RWPE2 (cell line): ENCODE data around the gene TMEM236.

Experiments used
- ATAC-seq: fragments of 200-7000 bp; cut with Tn5 transposase; 3 replicates; pipeline ENCODE4 v1.9.1; 2021; ENCODE audit warnings: low read depth
- DNase-seq: peaks from one replicate; pipeline ENCODE4 v3.0.0-alpha.2; 2020; ENCODE audit warnings: low spot score
- H3K27ac ChIP-seq: fragments of 450-650 bp; 2 replicates; pipeline ENCODE4 v1.5.1; 2017; ENCODE audit warnings: mild to moderate bottlenecking; ENCODE audit not compliant: poor library complexity, severe bottlenecking
- H3K27me3 ChIP-seq: fragments of 250-450 bp; sonication (Bioruptor Pico); 2 replicates; pipeline ENCODE4 v1.5.1; 2021; ENCODE audit warnings: mild to moderate bottlenecking, moderate library complexity; ENCODE audit not compliant: insufficient read depth, poor library complexity, severe bottlenecking
- H3K36me3 ChIP-seq: fragments of 250-450 bp; sonication (Bioruptor Pico); 2 replicates; pipeline ENCODE4 v1.5.1; 2020; ENCODE audit warnings: low read depth, mild to moderate bottlenecking, moderate library complexity
- H3K4me1 ChIP-seq: fragments of 250-450 bp; sonication (Bioruptor Pico); 2 replicates; pipeline ENCODE4 v1.5.1; 2021; ENCODE audit warnings: mild to moderate bottlenecking, moderate library complexity; ENCODE audit not compliant: insufficient read depth, poor library complexity, severe bottlenecking
- H3K4me3 ChIP-seq: fragments of 250-450 bp; sonication (Bioruptor Pico); 2 replicates; pipeline ENCODE4 v1.5.1; 2021; ENCODE audit warnings: mild to moderate bottlenecking, moderate library complexity; ENCODE audit not compliant: severe bottlenecking
- H3K9me3 ChIP-seq: fragments of 250-450 bp; sonication (Bioruptor Pico); 2 replicates; pipeline ENCODE4 v1.5.1; 2021; ENCODE audit warnings: mild to moderate bottlenecking, moderate library complexity; ENCODE audit not compliant: severe bottlenecking
- TF ChIP-seq, protein P1 (sequence below): fragments of 450-650 bp; IDR thresholded peaks from one replicate; pipeline ENCODE4 v1.5.1; 2017; ENCODE audit warnings: mild to moderate bottlenecking, moderate library complexity; ENCODE audit not compliant: poor library complexity, severe bottlenecking

Gene TMEM236

GRCh38 chr10:17789396-17789795 is 37.4 kb downstream of the TMEM236 start:
- DNase-seq (no peak), ATAC-seq (no peak)
- TF ChIP-seq, protein P1, sequence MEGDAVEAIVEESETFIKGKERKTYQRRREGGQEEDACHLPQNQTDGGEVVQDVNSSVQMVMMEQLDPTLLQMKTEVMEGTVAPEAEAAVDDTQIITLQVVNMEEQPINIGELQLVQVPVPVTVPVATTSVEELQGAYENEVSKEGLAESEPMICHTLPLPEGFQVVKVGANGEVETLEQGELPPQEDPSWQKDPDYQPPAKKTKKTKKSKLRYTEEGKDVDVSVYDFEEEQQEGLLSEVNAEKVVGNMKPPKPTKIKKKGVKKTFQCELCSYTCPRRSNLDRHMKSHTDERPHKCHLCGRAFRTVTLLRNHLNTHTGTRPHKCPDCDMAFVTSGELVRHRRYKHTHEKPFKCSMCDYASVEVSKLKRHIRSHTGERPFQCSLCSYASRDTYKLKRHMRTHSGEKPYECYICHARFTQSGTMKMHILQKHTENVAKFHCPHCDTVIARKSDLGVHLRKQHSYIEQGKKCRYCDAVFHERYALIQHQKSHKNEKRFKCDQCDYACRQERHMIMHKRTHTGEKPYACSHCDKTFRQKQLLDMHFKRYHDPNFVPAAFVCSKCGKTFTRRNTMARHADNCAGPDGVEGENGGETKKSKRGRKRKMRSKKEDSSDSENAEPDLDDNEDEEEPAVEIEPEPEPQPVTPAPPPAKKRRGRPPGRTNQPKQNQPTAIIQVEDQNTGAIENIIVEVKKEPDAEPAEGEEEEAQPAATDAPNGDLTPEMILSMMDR, result no peak
- H3K27ac ChIP-seq, result no peak overlapping the region
- H3K36me3 ChIP-seq, result no peaks in the 10 kb centered on the region
- H3K4me1 ChIP-seq, result peaks cover 19% of the 10 kb centered on the region
- no peaks in the 10 kb centered on the region for H3K9me3 ChIP-seq
- H3K27me3 ChIP-seq, result no peaks in the 10 kb centered on the region
- H3K4me3 ChIP-seq, result no peak overlapping the region

DNA sequence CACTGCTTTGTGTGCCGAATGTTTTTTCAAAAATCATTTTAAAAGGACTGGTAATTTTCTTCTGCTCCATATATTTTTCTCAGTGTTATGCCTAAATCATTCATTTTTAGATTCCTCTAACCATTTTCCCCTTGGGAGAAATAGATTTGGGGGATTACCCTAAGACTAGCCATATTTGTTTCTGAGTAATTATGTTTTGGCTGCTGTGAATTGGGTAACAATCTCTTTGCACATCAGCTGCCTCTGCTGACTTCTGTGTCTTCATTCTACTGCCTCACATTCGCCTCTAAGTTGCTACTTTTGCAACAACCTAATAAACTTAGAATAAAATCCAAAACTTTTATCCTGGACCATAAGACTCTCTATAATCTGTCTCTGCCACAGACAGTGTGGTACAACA is 38.6 kb downstream of the TMEM236 start:
- no peak for ATAC-seq
- no peak for DNase-seq
- H3K4me1 ChIP-seq, result peaks cover 9% of the 10 kb centered on the region
- H3K27me3 ChIP-seq, result no peaks in the 10 kb centered on the region
- no peak overlapping the region for H3K27ac ChIP-seq
- H3K36me3 ChIP-seq, result no peaks in the 10 kb centered on the region
- H3K9me3 ChIP-seq, result no peaks in the 10 kb centered on the region
- no peak overlapping the region for H3K4me3 ChIP-seq
- TF ChIP-seq, protein P1, result no peak

DNA sequence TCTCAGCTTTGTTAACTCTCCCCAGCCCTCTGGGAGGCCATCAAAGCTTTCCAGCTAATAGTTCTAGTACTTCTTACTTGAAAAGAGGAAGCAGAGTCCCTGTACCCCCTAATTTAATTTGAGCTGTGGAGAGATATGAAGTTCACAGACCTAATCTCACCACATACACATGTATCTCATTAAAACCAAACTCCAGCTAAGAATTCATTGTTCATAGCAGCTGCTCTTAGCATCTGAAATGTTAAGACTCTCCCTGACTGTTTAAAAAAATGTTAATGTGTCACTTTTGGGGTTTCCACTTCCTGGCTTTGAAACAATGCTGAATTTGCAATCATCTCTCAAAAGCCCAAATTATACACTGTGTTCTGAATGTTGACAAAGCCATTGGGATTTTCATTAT is 41.0 kb downstream of the TMEM236 start:
- TF ChIP-seq, protein P1, result no peak
- DNase-seq, result no peak
- no peaks in the 10 kb centered on the region for H3K27me3 ChIP-seq

DNA sequence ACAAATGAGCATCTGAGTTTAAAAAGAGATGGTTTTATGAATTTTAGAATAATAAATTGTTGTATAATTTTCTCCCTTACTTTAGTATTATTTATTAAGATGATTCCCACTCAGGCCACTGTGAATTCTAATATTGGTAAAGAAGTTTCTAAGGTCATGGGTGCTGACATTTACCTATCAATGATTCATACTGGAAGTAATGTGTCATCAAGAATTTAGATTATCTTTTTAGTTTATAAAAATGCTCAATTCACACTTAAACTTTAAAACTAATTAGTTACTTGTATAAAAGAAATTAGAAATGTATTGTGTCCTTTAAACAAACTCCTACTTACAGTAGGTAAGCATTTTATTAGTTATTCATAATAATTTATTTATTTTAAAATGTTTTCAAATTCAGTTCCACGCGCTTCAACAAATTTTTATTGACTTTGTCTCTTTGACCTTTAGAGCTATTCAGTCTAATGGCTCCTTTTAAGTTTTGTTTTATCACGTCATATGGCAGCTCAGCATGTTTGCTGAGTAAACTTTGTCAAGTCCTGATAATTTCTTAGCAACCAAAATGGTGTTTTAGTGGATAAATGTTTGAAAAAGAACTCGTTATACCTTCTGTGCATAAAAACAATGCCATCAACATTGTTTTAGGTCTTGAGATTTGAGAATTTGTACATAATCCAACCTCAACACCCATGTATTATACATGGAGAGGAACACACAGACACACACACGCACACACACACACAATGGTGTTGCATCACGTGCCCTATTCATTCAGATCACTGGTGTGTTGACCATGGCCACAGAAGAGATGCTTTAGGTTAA is 42.0 kb downstream of the TMEM236 start:
- no peaks in the 10 kb centered on the region for H3K27me3 ChIP-seq
- no peak overlapping the region for H3K27ac ChIP-seq
- TF ChIP-seq, protein P1, result no peak
- H3K4me3 ChIP-seq, result no peak overlapping the region
- no peak for ATAC-seq
- no peaks in the 10 kb centered on the region for H3K4me1 ChIP-seq
- no peak for DNase-seq
- no peaks in the 10 kb centered on the region for H3K36me3 ChIP-seq
- no peaks in the 10 kb centered on the region for H3K9me3 ChIP-seq

More for the DNA sequence above, 41.0 kb downstream of the TMEM236 start:
- Histone ChIP-seq H3K4me3 (no peak overlapping the region), H3K27ac (no peak overlapping the region), H3K36me3 (no peaks in the 10 kb centered on the region), H3K9me3 (no peaks in the 10 kb centered on the region), H3K4me1 (peaks cover 1% of the 10 kb centered on the region)
- ATAC-seq, result no peak

DNA sequence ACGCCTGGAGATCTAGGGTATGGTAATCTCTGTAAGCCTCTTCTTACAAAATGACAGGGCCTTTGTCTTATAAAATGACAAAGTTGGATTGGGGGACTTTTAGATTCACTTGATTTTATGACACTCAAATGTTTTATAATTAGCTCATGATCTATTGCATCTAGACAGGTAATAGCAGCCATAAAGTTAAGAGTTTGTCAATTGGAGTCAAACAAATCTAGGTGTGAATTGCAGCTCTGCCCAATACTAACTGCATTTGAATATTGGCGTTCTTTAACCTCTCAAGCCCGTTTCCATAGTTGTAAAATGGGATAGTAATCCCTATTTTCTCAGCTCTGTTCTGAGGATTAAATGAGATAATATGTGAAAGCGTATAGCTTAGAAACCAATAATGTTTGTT is 43.1 kb downstream of the TMEM236 start:
- DNase-seq (no peak), ATAC-seq (no peak)
- TF ChIP-seq, protein P1, result no peak
- H3K4me3 ChIP-seq, result no peak overlapping the region
- no peaks in the 10 kb centered on the region for H3K36me3 ChIP-seq
- H3K27me3 ChIP-seq, result no peaks in the 10 kb centered on the region
- no peaks in the 10 kb centered on the region for H3K9me3 ChIP-seq
- no peak overlapping the region for H3K27ac ChIP-seq
- no peaks in the 10 kb centered on the region for H3K4me1 ChIP-seq
